IPS-NIHi7 (cell line): Measurements from ENCODE around the gene PHLDA2.

Experiments
- DNase-seq: peaks from one replicate; pipeline ENCODE4 v3.0.0; 2012; ENCODE audit warnings: mixed read lengths; ENCODE audit errors: extremely low spot score

The PHLDA2 gene

DNA sequence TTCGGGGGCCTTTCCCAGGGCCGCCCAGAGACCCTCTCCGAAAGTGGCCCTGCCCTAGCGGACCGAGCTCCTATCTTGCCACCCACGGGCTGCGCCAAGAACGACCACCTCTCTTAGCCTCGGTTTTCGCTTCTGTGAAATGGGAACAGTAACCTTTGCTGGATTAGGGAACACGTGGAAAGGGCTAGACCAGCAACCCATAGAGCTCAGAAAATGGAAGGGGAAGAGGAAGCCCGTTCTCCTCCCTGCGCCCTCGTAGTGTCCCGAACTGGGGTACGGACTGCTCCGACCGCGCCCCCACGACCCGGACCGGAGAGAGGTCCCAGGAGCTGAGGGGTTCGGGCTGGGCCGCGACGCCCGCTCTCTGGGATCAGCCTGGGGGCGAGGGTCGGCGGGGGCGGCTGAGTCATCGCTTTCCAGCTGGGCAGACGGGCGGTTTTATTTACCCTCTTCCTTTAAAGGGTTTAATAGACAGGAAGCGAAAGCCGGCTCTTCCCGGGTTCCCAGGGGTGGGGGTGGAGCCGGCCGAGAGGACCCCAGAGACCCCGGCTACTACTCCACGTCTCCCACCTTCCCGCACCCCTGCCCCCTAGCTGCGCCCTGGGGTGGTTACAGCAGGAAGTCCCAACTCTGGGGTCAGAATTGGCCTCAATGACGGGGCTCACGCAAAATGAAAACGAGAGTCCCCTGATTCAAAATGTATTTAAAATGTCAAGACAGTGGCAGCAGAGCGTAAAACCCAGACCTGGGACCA is 907 bp upstream of the PHLDA2 start:
- peak; percentile 71 for DNase-seq

DNA sequence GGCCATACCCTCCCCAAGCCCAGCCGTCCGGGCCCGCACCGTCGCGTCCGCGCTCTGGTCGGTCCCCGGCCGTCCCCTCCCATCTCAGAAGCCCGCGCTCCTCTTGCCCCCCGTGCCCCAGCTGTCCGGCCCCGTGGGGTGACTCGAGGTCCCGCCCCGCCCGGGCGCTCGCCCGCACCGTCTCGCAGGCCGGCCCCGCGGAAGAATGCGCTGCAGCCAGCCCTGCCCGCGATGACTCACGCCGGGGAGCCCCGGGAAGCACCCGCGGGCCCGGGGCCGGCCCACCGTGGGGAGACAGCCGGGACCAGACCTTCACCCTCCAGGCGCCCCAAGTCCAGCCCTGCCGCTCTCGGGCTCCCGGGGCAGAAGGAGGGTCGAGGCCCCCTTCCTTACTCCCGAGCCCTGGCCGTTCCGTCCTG is 320 bp upstream of the PHLDA2 start:
- DNase-seq: no peak

DNA sequence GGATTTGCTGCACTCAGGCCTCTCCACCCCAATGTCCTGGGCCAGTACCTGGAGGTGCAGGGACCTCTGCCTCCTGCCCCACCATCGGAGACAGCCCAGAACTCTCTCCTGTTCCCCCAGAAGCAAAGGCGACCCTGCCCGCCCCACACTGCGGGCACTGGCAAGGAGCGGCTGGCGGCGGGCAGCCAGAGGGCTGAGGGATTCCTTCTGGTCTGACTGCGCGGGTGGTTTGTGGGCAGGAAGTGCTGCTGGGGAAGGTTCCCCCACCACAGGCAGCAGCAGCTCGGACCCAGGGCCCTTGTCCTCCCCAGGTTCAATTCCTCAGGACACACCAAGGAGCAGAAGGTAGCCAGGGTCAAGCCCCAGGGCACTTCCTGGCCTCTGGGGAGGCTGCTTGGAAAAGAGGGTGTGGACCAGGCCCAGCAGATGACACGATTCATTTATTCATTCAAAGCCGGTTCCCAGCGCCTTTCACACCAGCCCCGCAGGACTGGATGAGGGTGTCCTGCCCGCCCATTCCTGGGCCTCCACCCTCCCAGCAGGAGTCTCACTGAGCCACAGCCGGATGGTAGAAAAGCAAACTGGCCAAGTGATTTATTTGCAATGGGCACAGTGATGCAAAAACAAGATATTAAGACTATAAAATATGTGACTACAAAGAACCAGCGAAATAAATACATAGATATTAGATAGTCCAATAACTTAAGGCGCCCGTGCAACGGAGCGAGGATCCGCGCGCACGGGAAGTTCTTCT is 1.2 kb downstream of the PHLDA2 start:
- no peak for DNase-seq

DNA sequence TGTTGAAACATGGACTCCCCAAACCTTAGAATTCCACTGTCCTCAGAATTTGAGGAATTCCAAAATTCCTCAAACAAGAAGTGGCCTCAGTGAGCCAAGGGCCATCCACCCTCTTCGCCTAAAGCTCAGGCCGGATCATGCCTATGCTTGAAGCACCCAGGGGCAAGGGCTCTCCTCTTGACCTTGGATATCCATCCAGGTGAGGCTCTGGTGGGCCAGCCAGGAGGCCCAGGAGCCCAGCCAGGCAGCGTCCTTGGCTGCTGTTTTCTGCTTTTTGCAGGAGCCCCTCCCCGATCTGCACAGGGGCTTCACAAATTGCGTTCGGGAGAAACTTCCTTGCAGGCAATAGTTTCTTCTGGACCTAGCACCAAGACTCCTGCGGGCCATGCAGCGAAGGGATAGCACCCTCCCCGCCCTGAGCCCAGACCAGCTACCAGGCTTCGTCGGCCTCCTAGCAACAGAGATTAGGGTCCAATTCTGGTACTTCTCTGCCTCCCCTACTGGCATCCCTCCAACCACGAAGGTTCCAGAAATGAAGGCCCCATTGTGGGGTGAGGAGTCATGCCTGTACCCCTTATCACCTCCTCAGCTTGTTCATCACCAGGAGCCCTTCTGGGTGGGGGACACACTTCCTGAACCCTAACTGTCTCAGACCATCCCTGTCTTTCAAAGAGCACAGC is 2.0 kb downstream of the PHLDA2 start:
- no peak for DNase-seq

DNA sequence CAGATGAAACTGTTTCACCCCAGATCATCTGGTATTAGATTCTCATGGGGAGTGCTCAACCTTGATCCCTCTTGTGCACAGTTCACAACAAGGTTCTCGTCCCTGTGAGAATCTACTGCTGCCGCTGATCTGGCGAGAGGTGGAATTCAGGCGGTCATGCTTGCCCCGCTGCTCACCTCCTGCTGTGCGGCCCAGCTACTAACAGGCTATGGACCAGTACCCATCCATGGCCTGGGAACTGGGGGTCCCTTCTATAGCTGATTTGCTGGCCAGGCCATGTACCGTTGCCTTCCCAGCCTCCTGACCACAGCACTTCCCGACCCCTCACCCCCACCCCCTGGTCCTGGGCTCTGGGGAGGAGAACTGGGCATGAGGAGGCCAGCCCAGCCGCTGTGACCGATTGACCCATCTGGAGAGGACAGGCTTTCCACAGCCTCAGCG is 2.6 kb downstream of the PHLDA2 start:
- no peak for DNase-seq

DNA sequence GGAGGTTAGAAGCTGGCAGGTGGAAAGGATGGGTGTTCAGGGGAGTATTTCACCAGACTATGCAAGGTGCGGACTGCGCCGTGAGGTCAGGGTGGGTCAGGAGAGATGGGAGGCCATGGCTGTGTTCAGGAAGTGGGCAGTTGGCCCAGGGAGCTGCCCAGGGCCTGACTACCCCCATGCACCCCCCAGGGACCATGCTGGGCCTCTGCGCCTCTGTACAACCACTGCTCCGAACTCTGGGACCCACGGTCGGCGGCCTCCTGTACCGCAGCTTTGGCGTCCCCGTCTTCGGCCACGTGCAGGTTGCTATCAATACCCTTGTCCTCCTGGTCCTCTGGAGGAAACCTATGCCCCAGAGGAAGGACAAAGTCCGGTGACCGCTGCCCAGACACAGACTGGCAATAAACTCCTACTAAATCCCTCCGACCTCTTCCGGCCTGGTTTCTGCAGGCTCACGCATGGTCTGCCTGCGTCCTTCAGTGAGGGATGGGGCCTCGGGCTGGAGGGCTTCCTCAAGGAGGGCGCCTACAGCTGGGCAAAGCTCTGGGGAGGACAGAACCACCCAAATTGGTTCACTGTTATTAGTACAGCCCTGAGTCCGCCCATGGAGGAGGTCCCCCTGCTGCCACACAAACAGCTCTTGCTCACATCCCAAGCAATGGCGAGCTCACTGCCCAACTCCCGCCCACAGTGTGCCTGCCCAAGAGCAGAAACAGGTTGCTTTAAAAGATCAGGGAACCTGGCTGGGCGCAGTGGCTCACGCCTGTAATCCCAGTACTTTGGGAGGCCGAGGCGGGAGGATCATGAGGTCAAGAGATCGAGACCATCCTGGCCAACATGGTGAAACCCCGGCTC is 4.2 kb downstream of the PHLDA2 start:
- no peak for DNase-seq

DNA sequence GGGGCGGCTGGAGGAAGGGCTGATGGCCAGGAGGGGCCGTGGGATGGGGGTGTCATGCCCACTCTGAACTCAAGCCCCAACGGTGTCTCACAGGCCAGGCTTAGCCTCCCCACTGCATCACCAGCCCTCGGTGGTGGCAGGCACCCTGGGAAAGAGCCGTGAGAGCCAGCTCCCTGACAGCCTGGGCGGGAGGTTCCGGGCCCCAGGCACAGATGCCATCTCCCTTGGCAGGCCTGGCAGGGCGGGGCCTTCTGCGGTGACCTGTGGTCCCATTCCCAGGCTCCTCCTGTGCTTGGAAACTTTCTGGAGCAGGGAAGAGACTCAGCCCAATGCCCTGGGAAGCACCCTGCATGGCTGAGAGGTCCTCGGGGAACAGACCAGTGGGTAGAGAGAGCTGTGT is 4.8 kb downstream of the PHLDA2 start:
- no peak for DNase-seq

DNA sequence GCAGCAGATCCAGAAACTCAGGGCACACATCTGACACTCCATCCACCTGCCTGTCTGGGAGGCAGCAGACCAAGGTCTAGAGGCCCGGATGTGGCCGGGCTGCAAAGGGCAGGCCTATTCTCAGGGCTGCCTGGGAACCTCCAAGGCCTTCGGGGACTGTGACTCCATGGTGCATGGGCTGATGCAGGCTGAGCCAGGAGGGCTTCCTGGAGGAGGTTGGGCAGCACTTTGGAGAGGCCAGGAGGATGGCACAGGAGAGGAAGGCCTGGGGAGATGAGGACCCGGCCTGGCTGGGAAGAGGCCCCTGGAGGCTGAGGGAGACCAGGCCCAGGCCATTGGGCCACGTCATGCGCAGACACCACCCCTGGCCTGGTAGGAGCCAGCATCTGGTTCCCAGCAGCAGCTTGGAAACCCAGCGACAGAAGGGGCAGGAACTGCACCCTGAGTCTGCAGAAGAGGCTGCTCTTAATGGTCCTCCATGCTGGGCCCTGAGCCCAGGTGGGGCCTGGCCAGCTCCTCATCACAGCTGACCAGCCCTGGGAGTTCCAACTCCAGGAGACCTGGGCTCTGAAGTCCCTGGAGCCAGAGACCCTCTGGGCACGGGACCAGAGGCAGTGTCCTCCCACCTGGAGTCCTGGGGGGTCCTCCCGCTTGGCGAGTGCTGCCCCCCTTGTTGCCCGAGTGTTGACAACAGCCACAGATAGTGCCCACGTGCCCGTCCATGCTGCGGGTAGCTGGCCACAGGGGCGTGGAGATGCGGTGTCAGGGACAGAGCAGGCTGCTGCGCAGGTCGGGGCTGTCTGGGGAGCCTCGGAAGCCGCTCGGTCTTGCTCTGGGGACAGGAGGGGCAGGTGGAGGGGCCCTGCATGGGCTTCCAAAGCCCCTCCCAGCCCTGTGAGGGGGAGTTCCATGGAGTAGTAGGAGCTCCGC is 5.5 kb downstream of the PHLDA2 start:
- DNase-seq: no peak

DNA sequence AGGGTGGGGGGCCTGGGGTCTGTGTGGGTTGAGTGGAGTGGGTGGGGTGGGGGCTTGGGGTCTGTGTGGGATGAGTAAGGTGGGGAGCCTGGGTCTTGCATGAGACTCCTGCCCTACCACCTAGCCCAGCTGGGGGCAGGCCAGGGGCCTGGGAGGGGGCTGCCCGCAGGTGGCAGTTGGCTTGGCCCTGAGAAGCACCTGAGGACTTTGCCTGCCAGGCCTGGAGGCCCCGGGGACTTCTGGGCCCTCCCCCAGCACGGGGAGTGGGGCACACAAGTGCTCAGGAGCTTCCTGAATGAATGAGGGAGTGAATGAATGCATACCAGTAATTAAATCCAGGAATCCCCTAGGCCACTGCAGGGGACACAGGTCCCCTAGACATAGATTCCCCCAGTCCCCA is 6.6 kb downstream of the PHLDA2 start:
- no peak for DNase-seq

DNA sequence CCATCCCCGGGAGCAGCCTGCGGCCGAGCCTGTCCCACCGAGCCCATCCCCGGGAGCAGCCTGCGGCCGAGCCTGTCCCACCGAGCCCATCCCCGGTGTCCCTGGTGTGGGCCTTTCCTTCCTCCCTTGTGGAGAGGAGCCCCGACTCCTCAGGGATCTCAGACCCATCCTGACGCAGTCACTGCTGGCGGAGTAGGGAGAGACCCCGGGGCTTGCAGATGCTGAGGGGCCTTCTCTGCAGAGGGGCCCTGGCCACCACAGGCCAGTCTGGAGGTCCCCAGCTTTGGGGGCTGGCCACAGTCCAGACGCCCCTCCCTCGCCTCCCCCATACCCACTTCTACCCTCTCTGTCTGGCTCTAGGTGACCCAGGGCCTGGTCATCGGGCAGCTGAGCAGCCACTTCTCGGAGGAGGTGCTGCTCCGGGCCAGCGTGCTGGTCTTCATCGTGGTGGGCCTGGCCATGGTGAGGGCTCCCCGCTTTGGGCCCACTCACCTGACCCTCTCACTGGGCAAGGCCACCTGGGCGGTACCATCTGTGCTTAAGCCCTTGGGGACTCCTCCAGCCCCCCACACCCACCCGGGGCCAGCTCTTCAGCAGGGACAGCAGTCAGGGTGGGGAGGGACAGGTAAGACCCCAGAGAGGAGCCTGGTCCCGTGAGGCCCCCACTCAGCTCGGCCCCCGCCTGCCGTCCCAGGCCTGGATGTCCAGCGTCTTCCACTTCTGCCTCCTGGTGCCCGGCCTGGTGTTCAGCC is 7.3 kb downstream of the PHLDA2 start:
- no peak for DNase-seq

DNA sequence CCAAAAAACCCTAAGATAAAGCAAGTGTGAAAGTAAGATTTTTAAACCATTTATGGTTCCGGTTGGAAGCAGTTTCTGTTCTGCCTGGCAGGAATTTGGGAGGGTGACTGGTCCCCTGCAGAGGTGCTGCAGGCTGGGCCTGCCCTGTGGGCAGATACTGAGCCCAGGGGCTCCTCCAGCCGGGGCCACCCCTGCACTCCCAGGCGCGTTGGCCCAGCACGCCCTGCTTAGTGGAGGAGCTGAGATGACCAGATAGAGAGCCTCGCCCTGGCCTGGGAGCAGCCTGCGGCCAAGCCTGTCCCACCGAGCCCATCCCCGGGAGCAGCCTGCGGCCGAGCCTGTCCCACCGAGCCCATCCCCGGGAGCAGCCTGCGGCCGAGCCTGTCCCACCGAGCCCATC is 8.0 kb downstream of the PHLDA2 start:
- no peak for DNase-seq

DNA sequence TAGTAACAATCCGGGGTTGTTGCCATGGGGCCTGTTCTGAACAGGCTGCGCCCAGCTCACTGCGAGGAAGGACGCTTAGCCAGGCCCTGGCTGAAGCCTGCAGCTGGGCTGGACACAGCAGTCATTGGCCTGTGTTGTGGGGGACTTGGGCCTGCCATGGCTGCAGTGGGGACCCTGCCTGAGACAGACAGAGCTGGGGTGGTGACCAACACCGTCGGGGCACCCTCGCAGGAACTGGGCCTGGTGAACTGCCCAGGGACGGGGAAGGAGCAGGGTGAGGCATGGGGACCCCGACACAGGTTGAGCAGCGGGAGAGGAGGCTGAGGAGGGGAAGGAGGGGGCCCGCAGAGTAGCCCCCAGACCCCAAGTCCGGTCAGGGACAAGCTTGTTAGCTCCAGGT is 8.9 kb downstream of the PHLDA2 start:
- no peak for DNase-seq

DNA sequence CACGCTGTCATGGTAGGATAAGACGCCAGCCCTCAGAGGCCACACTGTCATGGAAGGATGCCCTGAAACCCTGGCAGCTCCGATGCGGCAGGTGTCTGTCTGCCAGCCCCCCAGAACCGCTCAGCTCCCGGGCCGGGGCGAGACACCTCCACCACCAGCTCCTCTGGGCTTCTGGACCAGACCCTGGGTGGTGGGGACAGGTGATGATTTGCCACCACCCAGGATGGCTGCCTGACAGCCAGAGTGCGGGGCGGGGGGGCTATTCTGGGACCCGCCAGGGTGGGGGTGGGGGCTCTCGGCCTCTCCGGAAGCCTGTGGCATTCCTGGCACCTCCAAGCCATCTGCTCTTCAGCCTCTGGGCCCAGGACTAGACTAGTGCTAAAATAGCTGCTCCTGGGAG is 9.4 kb downstream of the PHLDA2 start:
- no peak for DNase-seq

DNA sequence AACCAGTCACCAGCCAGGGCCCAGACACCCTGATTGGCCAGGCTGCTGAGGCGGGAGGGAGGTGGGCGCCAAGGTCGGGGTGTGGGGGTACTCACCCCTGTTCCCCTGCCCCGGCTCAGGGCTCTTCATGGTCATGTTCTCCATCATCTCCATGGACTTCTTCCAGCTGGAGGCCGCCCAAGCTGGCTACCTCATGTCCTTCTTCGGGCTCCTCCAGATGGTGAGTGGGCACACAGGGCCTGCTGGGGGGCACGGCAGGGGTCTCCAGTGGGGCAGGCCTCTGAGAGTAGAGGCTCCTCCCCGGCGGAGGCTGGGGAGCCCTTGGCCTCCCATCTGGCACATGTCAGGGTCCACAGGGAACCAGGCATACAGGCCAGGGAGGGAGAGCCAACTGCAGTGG is 10.0 kb downstream of the PHLDA2 start:
- no peak for DNase-seq

DNA sequence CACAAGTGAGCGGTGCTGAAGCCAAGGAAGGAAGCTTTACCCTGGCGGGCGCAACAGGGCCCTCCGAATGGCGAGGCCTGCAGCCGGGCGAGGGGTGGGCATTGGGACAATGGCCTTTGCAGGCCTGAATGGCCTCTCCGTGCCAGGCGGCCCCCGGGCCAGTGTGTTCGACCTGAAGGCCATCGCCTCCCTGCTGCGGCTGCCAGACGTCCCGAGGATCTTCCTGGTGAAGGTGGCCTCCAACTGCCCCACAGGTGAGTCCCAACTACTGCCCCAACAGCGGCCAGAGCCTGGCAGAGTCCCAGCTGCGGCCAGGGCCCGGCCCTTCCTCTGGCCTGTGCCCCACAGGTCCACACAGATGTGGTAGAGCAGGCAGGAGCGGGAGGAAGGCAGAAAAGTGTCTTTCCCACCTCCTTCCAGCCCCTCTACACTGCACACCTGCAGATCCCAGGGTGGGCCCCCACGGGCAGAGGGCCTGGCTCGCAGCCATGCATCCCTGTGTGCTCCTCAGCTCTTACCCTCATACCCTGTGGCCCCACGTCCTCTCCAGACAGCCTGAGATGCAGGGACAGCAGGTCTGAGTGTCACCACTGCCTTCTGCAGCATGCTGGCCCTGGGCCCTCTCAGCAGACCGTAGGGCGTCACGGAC is 11.3 kb downstream of the PHLDA2 start:
- DNase-seq: no peak

DNA sequence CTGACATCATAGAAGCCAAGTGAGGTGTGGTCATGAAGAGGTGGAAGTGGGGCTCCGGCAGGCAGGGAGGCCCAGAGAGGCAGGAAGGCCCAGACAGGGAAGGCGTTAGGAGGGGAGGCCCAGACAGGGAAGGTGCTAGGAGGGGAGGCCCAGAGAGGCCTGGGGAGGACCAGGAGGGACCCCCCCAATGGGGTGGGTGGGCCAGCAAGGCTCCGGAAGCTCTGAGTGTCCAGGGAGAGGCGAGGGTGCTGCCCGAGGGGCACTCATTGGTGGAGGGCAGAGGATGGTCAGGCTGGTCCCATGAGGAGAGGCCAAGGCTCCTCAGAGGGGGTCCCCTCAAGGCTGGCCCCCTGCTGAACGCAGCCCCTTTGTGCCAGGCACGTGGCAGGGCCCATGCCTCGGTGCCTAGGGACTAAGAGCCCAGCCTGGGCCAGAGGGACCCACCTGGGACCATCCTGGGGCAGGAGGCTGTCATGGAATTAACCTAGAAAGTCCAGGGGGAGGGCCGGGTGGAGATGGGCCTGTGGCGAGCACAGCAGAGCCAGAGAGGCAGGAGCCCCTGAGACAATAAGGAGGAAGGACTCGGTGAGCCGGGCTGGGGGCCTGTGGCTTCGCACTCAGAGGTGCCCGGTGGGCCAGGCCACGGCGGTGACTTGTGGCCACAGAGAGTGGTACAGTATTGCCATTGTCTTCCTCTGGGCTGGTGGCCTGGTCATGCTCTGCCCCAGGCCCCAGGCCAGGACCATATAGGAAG is 12.2 kb downstream of the PHLDA2 start:
- DNase-seq: no peak

DNA sequence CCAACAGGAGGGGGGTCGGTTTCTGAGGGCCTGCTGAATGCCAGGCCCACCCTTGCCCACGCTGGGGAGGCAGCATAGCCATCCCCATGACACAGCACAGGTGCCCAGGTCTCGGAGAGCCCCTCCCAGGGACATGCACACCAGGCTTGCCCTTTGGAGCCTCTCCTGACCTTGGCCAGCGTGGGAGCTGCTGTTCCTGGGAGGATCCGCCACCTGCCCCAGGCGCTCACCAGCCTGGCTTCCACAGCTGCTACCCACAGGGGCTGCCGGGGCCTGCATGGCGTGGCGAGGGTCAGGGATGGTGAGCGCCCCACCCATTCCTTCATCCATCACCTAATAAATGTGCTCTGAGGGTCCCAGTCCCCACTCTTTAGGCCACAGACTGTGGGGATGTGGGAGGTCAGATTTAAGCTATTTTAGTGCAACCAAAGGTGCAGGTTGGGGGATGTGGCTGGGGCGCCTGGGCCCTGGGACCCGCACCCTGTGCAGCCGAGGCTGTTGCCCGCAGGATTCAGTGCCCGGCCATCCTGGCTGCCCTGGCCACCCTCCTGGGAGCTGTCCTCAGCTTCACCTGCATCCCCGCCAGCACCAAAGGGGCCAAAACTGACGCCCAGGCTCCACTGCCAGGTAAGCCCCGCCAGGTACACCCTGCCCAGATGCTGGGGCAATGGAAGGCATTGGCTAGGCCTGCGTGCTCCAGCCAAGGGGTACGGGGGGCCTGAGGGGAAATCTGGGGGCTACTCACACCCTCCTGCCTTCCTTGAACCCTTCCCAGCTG is 12.9 kb downstream of the PHLDA2 start:
- DNase-seq: no peak

DNA sequence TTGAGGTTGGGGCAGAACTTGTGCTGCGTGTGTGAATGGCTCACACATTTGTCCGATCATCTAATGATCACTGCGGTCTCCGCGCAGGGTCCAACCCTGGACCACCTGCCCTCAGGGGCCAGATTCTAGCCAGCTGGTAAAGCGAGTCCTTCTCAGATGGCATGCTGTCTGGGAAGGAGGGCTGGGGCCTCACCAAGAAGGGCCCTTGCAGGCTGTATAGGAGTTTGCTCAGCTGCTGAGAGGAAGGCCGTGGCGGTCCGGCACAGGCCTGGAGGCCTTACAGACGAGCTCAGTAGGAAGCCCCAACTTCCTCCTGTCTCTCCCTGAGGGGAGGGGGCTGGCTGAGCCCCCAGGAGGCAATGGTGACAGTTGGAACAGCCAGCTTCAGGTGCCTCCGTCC is 13.7 kb downstream of the PHLDA2 start:
- no peak for DNase-seq
